T-cell (primary cell): ENCODE measurements around the gene ZFPM1. TPM values are rescaled to one million over a fixed set of nuclear protein-coding genes. Genes with fewer than 3 reads are reported as not detected.
A peak's percentile ranks its signal among the peaks of the same experiment; 100 is the strongest.

Experiments used
- ATAC-seq, 4 experiments: fragments of 200-7000 bp in 3 of 4; fragments of 150-1000 bp in 1 of 4; cut with Tn5 transposase; replicated peaks in 1 of 4; 1 replicate in 3 of 4; 2 replicates in 1 of 4; pipeline ENCODE4 v1.10.0; 2021; ENCODE audit warnings: moderate library complexity in 3 of 4, mild to moderate bottlenecking in 2 of 4, moderate number of reproducible peaks in 1 of 4
- CTCF ChIA-PET, 2 donors: fragments of 300-600 bp; sonication (Branson Sonifier 250); formaldehyde crosslinking; loops; one replicate each; lab custom pipeline; 2022; ENCODE audit warnings: antibody characterized with exemption in 2 of 2; lab: Charles Lee
- POLR2A ChIA-PET, 2 donors: fragments of 300-600 bp; sonication (Branson Sonifier 250); formaldehyde crosslinking; loops; one replicate each; lab custom pipeline; 2022; ENCODE audit warnings: antibody characterized with exemption in 2 of 2; lab: Charles Lee
- DNase-seq, 35 experiments: peaks; one replicate each; pipeline versions ENCODE4 v3.0.0 to v3.0.0-alpha.2; 2013 to 2023
- H3K27ac ChIP-seq: one replicate; pipeline ENCODE4 v1.5.1; 2013; ENCODE audit warnings: low read length
- H3K27me3 ChIP-seq, 2 experiments: replicated peaks in 1 of 2; 1 replicate in 1 of 2; 2 replicates in 1 of 2; pipeline versions ENCODE4 v1.6.1 to v1.7.0; 2013; ENCODE audit warnings: low read length in 1 of 2, mixed read lengths in 1 of 2; ENCODE audit not compliant: control insufficient read depth in 2 of 2, insufficient read depth in 2 of 2; ENCODE audit errors: extremely low read depth in 1 of 2
- H3K36me3 ChIP-seq, 2 donors: 1 replicate in 1 of 2; 2 replicates in 1 of 2; pipeline versions ENCODE4 v1.6.1 to v1.7.0; 2013; ENCODE audit warnings: low read length in 1 of 2; ENCODE audit not compliant: control insufficient read depth in 2 of 2, insufficient read depth in 1 of 2; ENCODE audit errors: extremely low read depth in 1 of 2
- H3K4me1 ChIP-seq, 2 experiments: 1 replicate in 1 of 2; 2 replicates in 1 of 2; pipeline versions ENCODE4 v1.6.1 to v1.7.0; 2013; ENCODE audit warnings: low read length in 2 of 2, mixed read lengths in 1 of 2; ENCODE audit not compliant: insufficient read depth in 2 of 2, control insufficient read depth in 1 of 2; ENCODE audit errors: extremely low read depth in 1 of 2
- H3K4me3 ChIP-seq, 2 donors: 1 replicate in 1 of 2; 2 replicates in 1 of 2; pipeline versions ENCODE4 v1.5.1 to v1.7.0; 2013; ENCODE audit warnings: mild to moderate bottlenecking in 2 of 2, low read length in 1 of 2, moderate library complexity in 1 of 2; ENCODE audit not compliant: control insufficient read depth in 1 of 2; ENCODE audit errors: extremely low read depth in 1 of 2
- H3K9me3 ChIP-seq: 2 replicates; pipeline ENCODE4 v1.7.0; 2013
- H3K27ac Mint-ChIP-seq, 2 donors: one replicate each; pipeline ENCODE4 v1.8.0; 2020 to 2021; ENCODE audit warnings: mild to moderate bottlenecking in 2 of 2, mixed read lengths in 2 of 2
- H3K27me3 Mint-ChIP-seq, 2 donors: one replicate each; pipeline ENCODE4 v1.8.0; 2021 to 2022; ENCODE audit warnings: mixed read lengths in 2 of 2
- H3K36me3 Mint-ChIP-seq: one replicate; pipeline ENCODE4 v1.8.0; 2021; ENCODE audit warnings: mixed read lengths
- H3K4me1 Mint-ChIP-seq, 3 donors: one replicate each; pipeline ENCODE4 v1.8.0; 2020 to 2022; ENCODE audit warnings: mixed read lengths in 3 of 3, mild to moderate bottlenecking in 1 of 3
- H3K4me3 Mint-ChIP-seq, 3 donors: one replicate each; pipeline ENCODE4 v1.8.0; 2020 to 2022; ENCODE audit warnings: mild to moderate bottlenecking in 3 of 3, mixed read lengths in 3 of 3, moderate library complexity in 3 of 3
- H3K9me3 Mint-ChIP-seq, 3 donors: one replicate each; pipeline ENCODE4 v1.8.0; 2020 to 2022; ENCODE audit warnings: mixed read lengths in 3 of 3
- WGBS: methylation state at CpG from one replicate; pipeline ENCODE4 v1.1.5; 2013; ENCODE audit warnings: missing lambda C conversion rate; ENCODE audit not compliant: insufficient coverage; 5-methylcytosine and 5-hydroxymethylcytosine counted together
- total RNA-seq, 35 experiments: library from RNA in 6 of 35; stranded (reverse) in 6 of 35; fragments of 120-200 nt in 1 of 35; gene quantifications; one replicate each; pipeline versions ENCODE4 v1.2.1 to v1.2.4 and lab custom pipeline; 2013 to 2026

The ZFPM1 gene
- total RNA-seq, 5 donors from 2014 or later (not counting 1 experiment from before 2014, with no cell fraction given) = 19.6 to 38.4 (median 33.1) TPM

DNA sequence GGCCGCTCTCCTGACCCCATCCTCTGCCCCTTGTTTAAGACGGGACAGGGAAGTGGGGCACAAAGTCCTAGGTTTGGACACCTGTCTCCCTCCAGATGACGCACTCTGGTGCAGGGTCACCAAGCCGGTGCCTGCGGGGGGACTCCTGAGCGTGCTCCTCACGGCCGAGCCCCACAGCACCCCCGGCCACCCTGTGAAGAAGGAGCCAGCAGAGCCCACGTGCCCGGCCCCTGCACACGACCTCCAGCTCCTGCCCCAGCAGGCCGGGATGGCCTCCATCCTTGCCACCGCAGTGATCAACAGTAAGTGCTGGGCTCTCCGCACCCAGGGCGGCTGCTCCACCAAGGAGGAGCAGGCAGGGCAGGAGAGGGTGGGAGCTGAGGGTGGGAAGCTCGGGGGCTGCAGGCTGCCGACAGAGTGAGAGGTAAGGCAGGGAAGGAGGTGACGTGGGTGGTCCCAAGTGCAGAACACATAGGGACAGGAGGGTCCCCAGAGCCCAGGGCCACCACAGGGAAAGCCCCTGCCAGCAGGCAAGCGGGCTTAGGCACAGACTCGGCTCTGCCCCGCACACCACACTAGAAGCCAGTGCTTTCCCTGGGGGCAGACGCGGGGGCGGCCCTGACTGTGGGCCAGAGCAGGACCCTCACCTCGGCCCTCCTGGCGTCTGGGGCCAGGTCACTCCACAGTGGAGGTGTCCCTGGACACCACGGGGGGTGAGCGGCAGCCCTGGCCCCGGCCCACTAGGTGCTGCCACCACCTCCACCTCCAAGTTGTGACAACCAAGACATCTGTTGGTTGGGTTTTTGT, 75.1 kb downstream of the ZFPM1 start:
- no peak overlapping the region for H3K4me3 ChIP-seq
- CTCF ChIA-PET = interaction anchor here in 1 of 2 donors (0.5 kb wide), 1 partner anchor 87 kb away, joined by 3 read pairs; no protein-coding TSS in a partner anchor
- Mint-ChIP-seq H3K27me3 (no peaks in the 10 kb centered on the region), H3K36me3 (peaks cover 5% of the 10 kb centered on the region), H3K4me1 (peaks cover 0 to 11% (median 11%) of the 10 kb centered on the region in 3 donors), H3K27ac (no peak overlapping the region), H3K4me3 (no peak overlapping the region), H3K9me3 (no peaks in the 10 kb centered on the region)
- H3K27me3 ChIP-seq = no peaks in the 10 kb centered on the region
- no peak for DNase-seq
- H3K36me3 ChIP-seq = peaks cover 2 to 3% of the 10 kb centered on the region in 2 donors
- 90% methylated on average over 21 of the region's 30 CpGs for WGBS
- peaks cover 0 to 30% of the 10 kb centered on the region in 2 experiments for H3K4me1 ChIP-seq
- H3K9me3 ChIP-seq = no peaks in the 10 kb centered on the region
- POLR2A ChIA-PET = no interaction called here
- ATAC-seq = no peak
- H3K27ac ChIP-seq = no peak overlapping the region

DNA sequence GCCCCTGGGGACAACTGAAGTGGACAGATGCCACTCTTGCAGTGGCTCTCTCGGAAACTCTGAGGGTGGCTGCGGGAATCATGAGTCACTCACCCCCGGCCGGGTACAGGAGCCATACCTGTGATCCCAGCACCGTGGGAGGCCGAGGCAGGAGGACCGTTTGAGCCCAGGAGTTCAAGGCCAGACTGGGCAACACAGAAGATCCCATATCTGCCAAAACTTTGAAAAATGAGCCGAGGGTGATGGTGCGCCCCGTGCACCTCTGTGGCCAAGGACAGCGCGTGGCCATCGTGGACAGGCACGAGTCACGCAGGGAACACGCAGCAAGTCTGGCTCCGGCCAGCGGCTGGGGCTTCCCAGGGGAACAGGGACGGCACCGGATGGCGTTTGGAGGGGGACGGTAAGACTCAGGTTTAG, 75.8 kb downstream of the ZFPM1 start:
- CTCF ChIA-PET = no interaction called here

DNA sequence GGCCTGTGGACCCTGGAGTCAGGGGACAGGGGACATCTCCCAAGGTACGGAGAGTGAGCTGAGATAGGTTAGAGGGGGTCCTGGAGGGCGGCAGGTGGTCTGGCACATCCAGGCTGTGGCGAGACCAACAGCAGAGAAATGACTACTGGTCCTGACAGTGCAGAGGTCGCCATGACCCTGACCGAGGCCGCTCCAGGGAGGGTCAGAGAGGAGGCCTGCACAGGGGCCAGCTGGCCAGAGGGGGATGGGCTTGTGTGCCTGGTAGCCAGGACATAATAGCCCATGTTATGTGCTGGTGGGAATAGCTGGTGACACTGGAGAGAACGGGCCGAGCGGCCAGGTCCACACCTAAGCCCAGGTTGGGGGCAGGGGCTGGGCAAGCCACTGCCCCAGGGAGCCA, 76.5 kb downstream of the ZFPM1 start:
- 96% methylated on average over 9 of the region's 9 CpGs for whole genome bisulfite sequencing
- Histone ChIP-seq H3K27ac (no peak overlapping the region), H3K27me3 (no peaks in the 10 kb centered on the region), H3K4me3 (no peak overlapping the region), H3K4me1 (peaks cover 0 to 28% of the 10 kb centered on the region in 2 experiments), H3K9me3 (no peaks in the 10 kb centered on the region), H3K36me3 (peaks cover 2 to 3% of the 10 kb centered on the region in 2 donors)
- peak overlapping the region in 1 of 3 donors; percentile 37 for H3K4me3 Mint-ChIP-seq
- H3K4me1 Mint-ChIP-seq = peaks cover 0 to 10% (median 8%) of the 10 kb centered on the region in 3 donors
- POLR2A ChIA-PET = no interaction called here
- no peak for DNase-seq
- CTCF ChIA-PET = no interaction called here
- no peak overlapping the region for H3K27ac Mint-ChIP-seq
- no peaks in the 10 kb centered on the region for H3K27me3 Mint-ChIP-seq
- H3K36me3 Mint-ChIP-seq = peaks cover 5% of the 10 kb centered on the region
- no peaks in the 10 kb centered on the region for H3K9me3 Mint-ChIP-seq
- no peak for ATAC-seq

More for the DNA sequence above, 75.8 kb downstream of the ZFPM1 start:
- no peak overlapping the region for H3K4me3 ChIP-seq
- ATAC-seq (no peak), DNase-seq (no peak)
- H3K4me1 ChIP-seq = peaks cover 0 to 30% of the 10 kb centered on the region in 2 experiments
- no peaks in the 10 kb centered on the region for H3K27me3 ChIP-seq
- POLR2A ChIA-PET = no interaction called here
- Mint-ChIP-seq H3K4me1 (peaks cover 0 to 11% (median 10%) of the 10 kb centered on the region in 3 donors), H3K36me3 (peaks cover 5% of the 10 kb centered on the region), H3K27me3 (no peaks in the 10 kb centered on the region), H3K4me3 (no peak overlapping the region), H3K9me3 (no peaks in the 10 kb centered on the region), H3K27ac (no peak overlapping the region)
- 92% methylated on average over 22 of the region's 22 CpGs for WGBS
- H3K36me3 ChIP-seq = peaks cover 2 to 3% of the 10 kb centered on the region in 2 donors
- H3K27ac ChIP-seq = no peak overlapping the region
- no peaks in the 10 kb centered on the region for H3K9me3 ChIP-seq

DNA sequence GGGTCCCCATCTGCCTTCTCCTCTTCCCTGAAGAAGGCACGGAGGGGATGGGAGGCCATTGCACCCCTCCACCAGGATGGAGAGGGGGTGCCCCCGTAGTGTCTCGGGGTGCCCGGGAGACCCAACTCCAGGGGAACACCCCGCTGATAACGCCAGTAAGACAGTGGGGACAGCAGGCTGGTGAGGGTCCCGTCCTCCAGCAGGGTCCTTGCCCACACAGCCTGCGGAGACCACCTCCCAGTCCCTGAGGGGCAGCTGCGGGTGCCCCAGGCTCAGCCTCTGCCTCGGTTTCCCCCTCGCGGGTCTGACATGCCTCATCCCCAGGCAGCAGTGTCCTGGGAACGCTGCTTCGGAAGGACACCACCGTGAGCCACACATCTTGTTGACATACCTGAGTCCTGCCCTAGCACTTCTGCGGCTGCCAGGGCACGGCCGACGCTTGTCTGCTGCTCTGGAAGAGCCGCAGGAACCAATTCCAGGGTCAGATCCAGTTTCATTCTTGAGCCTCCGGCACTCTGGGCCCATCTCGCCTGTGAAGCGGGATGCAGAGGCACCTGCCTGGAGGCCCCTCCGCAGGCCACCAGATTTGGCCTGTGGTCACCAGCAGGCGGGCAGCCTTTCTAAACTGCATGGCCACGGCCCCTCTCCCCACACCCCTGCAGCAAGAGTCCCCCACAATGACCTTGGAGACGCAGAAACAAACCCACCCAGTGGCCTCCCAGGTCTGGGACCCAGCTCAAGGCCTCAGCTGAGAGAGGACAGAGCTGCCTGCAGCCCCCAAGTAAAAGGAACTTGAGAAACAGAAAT, 77.2 kb downstream of the ZFPM1 start:
- Mint-ChIP-seq H3K9me3 (no peaks in the 10 kb centered on the region), H3K27me3 (no peaks in the 10 kb centered on the region), H3K4me3 (no peak overlapping the region), H3K36me3 (peaks cover 5% of the 10 kb centered on the region), H3K27ac (peak overlapping the region in 1 of 2 donors; percentile 2), H3K4me1 (peaks cover 0 to 11% (median 10%) of the 10 kb centered on the region in 3 donors)
- DNase-seq = no peak
- H3K27me3 ChIP-seq = no peaks in the 10 kb centered on the region
- H3K4me3 ChIP-seq = no peak overlapping the region
- ChIA-PET POLR2A (no interaction called here), CTCF (no interaction called here)
- no peak for ATAC-seq
- H3K4me1 ChIP-seq = peaks cover 0 to 27% of the 10 kb centered on the region in 2 experiments
- 97% methylated on average over 23 of the region's 27 CpGs for WGBS
- no peak overlapping the region for H3K27ac ChIP-seq
- H3K36me3 ChIP-seq = peaks cover 2 to 3% of the 10 kb centered on the region in 2 donors
- no peaks in the 10 kb centered on the region for H3K9me3 ChIP-seq

- ChIA-PET CTCF (no interaction called here), POLR2A (no interaction called here)
- H3K4me3 ChIP-seq = no peak overlapping the region
- Mint-ChIP-seq H3K4me3 (no peak overlapping the region), H3K9me3 (no peaks in the 10 kb centered on the region), H3K4me1 (peaks cover 2 to 13% (median 10%) of the 10 kb centered on the region in 3 donors), H3K27me3 (no peaks in the 10 kb centered on the region), H3K27ac (peak overlapping the region in 1 of 2 donors; percentile 2), H3K36me3 (peaks cover 5% of the 10 kb centered on the region)
- H3K9me3 ChIP-seq = no peaks in the 10 kb centered on the region
- H3K27me3 ChIP-seq = no peaks in the 10 kb centered on the region
- DNase-seq = no peak
- WGBS = 96% methylated on average over 9 of the region's 11 CpGs
- ATAC-seq = no peak
- H3K36me3 ChIP-seq = peaks cover 2 to 3% of the 10 kb centered on the region in 2 donors
- peaks cover 0 to 27% of the 10 kb centered on the region in 2 experiments for H3K4me1 ChIP-seq
- no peak overlapping the region for H3K27ac ChIP-seq
These were observed 77.8 kb downstream of the ZFPM1 start for GRCh38 chr16:88530858-88531203.

GRCh38 chr16:88531346-88531745, 78.3 kb downstream of the ZFPM1 start:
- Mint-ChIP-seq H3K4me3 (no peak overlapping the region), H3K27me3 (no peaks in the 10 kb centered on the region), H3K4me1 (peaks cover 6 to 14% (median 11%) of the 10 kb centered on the region in 3 donors), H3K27ac (no peak overlapping the region), H3K9me3 (no peaks in the 10 kb centered on the region), H3K36me3 (peaks cover 5% of the 10 kb centered on the region)
- H3K27ac ChIP-seq = no peak overlapping the region
- ATAC-seq (no peak), DNase-seq (no peak)
- ChIA-PET POLR2A (no interaction called here), CTCF (no interaction called here)
- 74% methylated on average over 7 of the region's 12 CpGs for WGBS
- H3K4me1 ChIP-seq = peaks cover 0 to 24% of the 10 kb centered on the region in 2 experiments
- no peaks in the 10 kb centered on the region for H3K9me3 ChIP-seq
- H3K27me3 ChIP-seq = no peaks in the 10 kb centered on the region
- H3K4me3 ChIP-seq = no peak overlapping the region
- peaks cover 2 to 3% of the 10 kb centered on the region in 2 donors for H3K36me3 ChIP-seq
